Measurements from ENCODE around the gene STUM. TPM values are rescaled to one million over a fixed set of nuclear protein-coding genes. Genes with fewer than 3 reads are reported as not detected.

The STUM gene
- total and polyA plus RNA-seq, 2 of the 8 experiments (the other 6 are each of a cell fraction or from before 2014, with no cell fraction given), result 0.76 to 1.2 TPM

GRCh38 chr1:226548256-226549093 lies at the start of gene STUM (continued):
- TF ChIP-seq SIN3A (conservative IDR thresholded peaks at IDR 0.05 in 1 of 2, IDR thresholded peaks at IDR 0.05 in 1 of 2; ENCODE audit: low read depth in 1 of 2, low read length in 2 of 2), result no peak; a peak in 1 of 4 replicates
- TF ChIP-seq EZH2 (IDR thresholded peaks at IDR 0.05; ENCODE audit: low read depth, low read length, severe bottlenecking), result no peak
- TF ChIP-seq SP1 (IDR thresholded peaks at IDR 0.05; ENCODE audit: low read depth, low read length), result no peak
- no peak for TF ChIP-seq POU5F1 (IDR thresholded peaks at IDR 0.05; ENCODE audit: low read depth, low read length)
- TF ChIP-seq MAX (IDR thresholded peaks at IDR 0.05), result peak; percentile 64
- TF ChIP-seq KDM5A (IDR thresholded peaks at IDR 0.05; ENCODE audit: low read length), result no peak
- TF ChIP-seq GTF2F1 (IDR thresholded peaks at IDR 0.05; ENCODE audit: borderline replicate concordance, low read depth, low read length), result no peak
- TF ChIP-seq E2F6 (IDR thresholded peaks at IDR 0.05), result peak; percentile 39; the same call in 1 of the 2 replicates
- no peak for TF ChIP-seq POLR2AphosphoS5 (IDR thresholded peaks at IDR 0.05; ENCODE audit: low read depth, low read length)
- peak; percentile 44 for TF ChIP-seq ASH2L (IDR thresholded peaks at IDR 0.05; ENCODE audit: low read length)
- TF ChIP-seq SRF (IDR thresholded peaks at IDR 0.05; ENCODE audit: low read depth, low read length), result no peak
- TF ChIP-seq EGR1 (IDR thresholded peaks at IDR 0.05; ENCODE audit: borderline replicate concordance, low read depth, low read length), result no peak
- TF ChIP-seq SUZ12 (IDR thresholded peaks at IDR 0.05; ENCODE audit: low read length), result no peak
- no peak for TF ChIP-seq SIX5 (IDR thresholded peaks at IDR 0.05; ENCODE audit: low read depth, low read length)
- TF ChIP-seq POLR2A (IDR thresholded peaks at IDR 0.05; ENCODE audit: control extremely low read depth in 1 of 2, low read depth in 2 of 2, low read length in 2 of 2), result no peak
- TF ChIP-seq ATF3 (IDR thresholded peaks at IDR 0.05; ENCODE audit: insufficient read depth, low read depth, low read length), result no peak
- no peak for TF ChIP-seq CBX8 (IDR thresholded peaks at IDR 0.05; ENCODE audit: borderline replicate concordance, low read depth, low read length)

Data from H1 (cell line).